GM06990 (cell line): ENCODE data around the gene IQCK.

Experiments used
- DNase-seq: peaks from one replicate; pipeline ENCODE4 v3.0.0-alpha.2; 2011; ENCODE audit not compliant: insufficient read length; ENCODE audit errors: extremely low read depth
- H3K27me3 ChIP-seq: replicated peaks from 2 replicates; pipeline ENCODE4 v1.6.0; 2011; ENCODE audit warnings: low read length; ENCODE audit not compliant: control insufficient read depth, insufficient read depth
- H3K36me3 ChIP-seq: 2 replicates; pipeline ENCODE4 v1.5.1; 2011; ENCODE audit warnings: low read length; ENCODE audit not compliant: control insufficient read depth, insufficient read depth
- H3K4me3 ChIP-seq: replicated peaks from 2 replicates; pipeline ENCODE4 v1.5.1; 2011; ENCODE audit warnings: low read depth, mild to moderate bottlenecking, control low read depth, low read length
- CTCF ChIP-seq: IDR thresholded peaks from 2 replicates; pipeline ENCODE4 v1.5.1; 2011; ENCODE audit warnings: low read length, control low read depth, mild to moderate bottlenecking, inconsistent platforms; ENCODE audit not compliant: insufficient read depth, poor library complexity, severe bottlenecking

The IQCK gene

GRCh38 chr16:19894586-19894985, 176.5 kb downstream of the IQCK start:
- Histone ChIP-seq H3K36me3 (no peaks in the 10 kb centered on the region), H3K27me3 (no peaks in the 10 kb centered on the region), H3K4me3 (no peak overlapping the region)
- DNase-seq = no peak
- TF ChIP-seq CTCF = no peak

- no peaks in the 10 kb centered on the region for H3K27me3 ChIP-seq
- no peaks in the 10 kb centered on the region for H3K36me3 ChIP-seq
- DNase-seq = no peak
- no peak overlapping the region for H3K4me3 ChIP-seq
- no peak for TF ChIP-seq CTCF
Measured at GRCh38 chr16:19896951-19897350, 178.9 kb downstream of the IQCK start.

GRCh38 chr16:19898166-19898565, 180.1 kb downstream of the IQCK start:
- no peak for TF ChIP-seq CTCF
- H3K4me3 ChIP-seq = no peak overlapping the region

GRCh38 chr16:19898924-19899604, 181.0 kb downstream of the IQCK start:
- peak; percentile 76 for TF ChIP-seq CTCF
- no peak overlapping the region for H3K4me3 ChIP-seq
- H3K27me3 ChIP-seq = no peaks in the 10 kb centered on the region
- no peaks in the 10 kb centered on the region for H3K36me3 ChIP-seq
- peak; percentile 18 for DNase-seq

More at GRCh38 chr16:19898166-19898565, 180.1 kb downstream of the IQCK start:
- H3K36me3 ChIP-seq = no peaks in the 10 kb centered on the region
- DNase-seq = no peak
- no peaks in the 10 kb centered on the region for H3K27me3 ChIP-seq

GRCh38 chr16:19899605-19899955, 181.5 kb downstream of the IQCK start:
- no peaks in the 10 kb centered on the region for H3K36me3 ChIP-seq
- no peak for DNase-seq
- no peaks in the 10 kb centered on the region for H3K27me3 ChIP-seq
- TF ChIP-seq CTCF = no peak
- H3K4me3 ChIP-seq = no peak overlapping the region

GRCh38 chr16:19901164-19901563, 183.1 kb downstream of the IQCK start:
- DNase-seq = no peak
- TF ChIP-seq CTCF = no peak
- no peak overlapping the region for H3K4me3 ChIP-seq
- H3K36me3 ChIP-seq = no peaks in the 10 kb centered on the region
- H3K27me3 ChIP-seq = no peaks in the 10 kb centered on the region
